HepG2 (cell line): Measurements from ENCODE around the gene EHBP1. TPM values are rescaled to one million over a fixed set of nuclear protein-coding genes. Genes with fewer than 3 reads are reported as not detected.
A peak's percentile ranks its signal among the peaks of the same experiment; 100 is the strongest.

Experiments used
- ATAC-seq: fragments of 200-7000 bp; cut with Tn5 transposase; 3 replicates; pipeline ENCODE4 v1.9.1; 2020; ENCODE audit warnings: mild to moderate bottlenecking, moderate library complexity
- BruUV-seq: library from RNA; stranded (reverse); fragments of 400-500 nt; replicated peaks from 2 replicates; lab custom pipeline; 2021; lab: Mats Ljungman, UMichigan
- CTCF ChIA-PET: fragments of 300-600 bp; formaldehyde crosslinking; extraction: SDS; loops from one replicate; lab custom pipeline; 2021; ENCODE audit warnings: low total read pairs, inconsistent platforms, low intra/inter-chr PET ratio; lab: Yijun Ruan, JAX
- POLR2A ChIA-PET: fragments of 350-600 bp; sonication (Branson Sonifier 250); formaldehyde crosslinking; loops from one replicate; lab custom pipeline; 2020; ENCODE audit warnings: antibody characterized with exemption, inconsistent platforms; lab: Yijun Ruan, JAX
- DNase-seq: peaks from one replicate; pipeline ENCODE4 v3.0.0-alpha.2; 2015; ENCODE audit warnings: low spot score
- FAIRE-seq: peaks from 3 replicates; lab custom pipeline; 2011; peaks lifted over from hg19 to GRCh38; lab: Jason Lieb, UNC
- H2AFZ ChIP-seq: one replicate; pipeline ENCODE4 v1.6.1; 2011; ENCODE audit warnings: low read length, inconsistent platforms
- H3K27ac ChIP-seq: fragments of 300-600 bp; 3 replicates; pipeline ENCODE4 v1.8.0; 2011; ENCODE audit warnings: mixed run types, mild to moderate bottlenecking, mixed read lengths, low read length, inconsistent platforms; ENCODE audit not compliant: insufficient read depth; ENCODE audit errors: extremely low read length
- H3K27me3 ChIP-seq, 2 experiments: fragments of 200-600 bp in 1 of 2; 2 replicates in 1 of 2; 3 replicates in 1 of 2; pipeline versions ENCODE4 v1.6.0 to v1.8.0; 2011; ENCODE audit warnings: low read length in 2 of 2, mild to moderate bottlenecking in 2 of 2, moderate library complexity in 2 of 2, inconsistent platforms in 1 of 2; ENCODE audit not compliant: insufficient read depth in 2 of 2, control insufficient read depth in 1 of 2
- H3K36me3 ChIP-seq, 2 experiments: fragments of 200-600 bp in 1 of 2; replicated peaks in 1 of 2; 2 replicates in 1 of 2; 3 replicates in 1 of 2; pipeline versions ENCODE4 v1.5.1 to v1.8.0; 2011; ENCODE audit warnings: low read length in 2 of 2, inconsistent platforms in 1 of 2; ENCODE audit not compliant: insufficient read depth in 2 of 2, control insufficient read depth in 1 of 2
- H3K4me1 ChIP-seq: 2 replicates; pipeline ENCODE4 v1.5.1; 2012; ENCODE audit warnings: low read length, inconsistent platforms; ENCODE audit not compliant: insufficient read depth
- H3K4me2 ChIP-seq: 2 replicates; pipeline ENCODE4 v1.6.0; 2011; ENCODE audit warnings: low read depth, low read length, inconsistent platforms
- H3K4me3 ChIP-seq, 3 experiments: fragments of 200-600 bp in 1 of 3; sonication (generic), shearing (Covaris generic) in 1 of 3; replicated peaks in 1 of 3; 2 replicates each; pipeline ENCODE4 v1.5.1; 2011 to 2016; ENCODE audit warnings: low read length in 3 of 3, inconsistent platforms in 2 of 3, low read depth in 2 of 3, mild to moderate bottlenecking in 2 of 3, control low read depth in 1 of 3, mixed read lengths in 1 of 3; ENCODE audit not compliant: insufficient read depth in 1 of 3
- H3K79me2 ChIP-seq: one replicate; pipeline ENCODE4 v1.6.1; 2011; ENCODE audit warnings: low read length, inconsistent platforms; ENCODE audit not compliant: insufficient read depth
- H3K9ac ChIP-seq: 2 replicates; pipeline ENCODE4 v1.6.0; 2011; ENCODE audit warnings: mild to moderate bottlenecking, low read depth, low read length, inconsistent platforms; ENCODE audit not compliant: insufficient read depth
- H3K9me3 ChIP-seq: 2 replicates; pipeline ENCODE4 v1.5.1; 2012; ENCODE audit warnings: mild to moderate bottlenecking, low read length
- H4K20me1 ChIP-seq: 2 replicates; pipeline ENCODE4 v1.6.0; 2011; ENCODE audit warnings: inconsistent platforms, mild to moderate bottlenecking, low read length, moderate library complexity; ENCODE audit not compliant: insufficient read depth
- ATF1 ChIP-seq: IDR thresholded peaks from 2 replicates; pipeline ENCODE4 v1.6.1; 2016; ENCODE audit warnings: mild to moderate bottlenecking, control low read depth
- DR1 ChIP-seq: sonication (generic); formaldehyde crosslinking; IDR thresholded peaks from 2 replicates; pipeline ENCODE4 v1.8.0; 2021; ENCODE audit warnings: mild to moderate bottlenecking, missing genetic modification reagents, inconsistent platforms
- HNF4A ChIP-seq: sonication (generic); formaldehyde crosslinking; IDR thresholded peaks from 2 replicates; pipeline ENCODE4 v1.4.0; 2020; ENCODE audit warnings: missing genetic modification reagents
- MIXL1 ChIP-seq: IDR thresholded peaks from 2 replicates; pipeline ENCODE4 v1.6.1; 2016
- MTF2 ChIP-seq: sonication (generic); formaldehyde crosslinking; IDR thresholded peaks from 2 replicates; pipeline ENCODE4 v1.5.0; 2020; ENCODE audit warnings: missing genetic modification reagents, borderline replicate concordance
- YEATS4 ChIP-seq: sonication (generic); formaldehyde crosslinking; IDR thresholded peaks from 2 replicates; pipeline ENCODE4 v1.4.0; 2020; ENCODE audit warnings: missing genetic modification reagents, borderline replicate concordance
- ZFP90 ChIP-seq: sonication (generic); formaldehyde crosslinking; IDR thresholded peaks from 2 replicates; pipeline ENCODE4 v1.8.0; 2022; ENCODE audit warnings: missing genetic modification reagents, mild to moderate bottlenecking, inconsistent platforms, borderline replicate concordance
- ZMYM4 ChIP-seq: sonication (generic); formaldehyde crosslinking; IDR thresholded peaks from 2 replicates; pipeline ENCODE4 v1.8.1; 2023; ENCODE audit warnings: mild to moderate bottlenecking, missing genetic modification reagents
- ZSCAN12 ChIP-seq: sonication (generic); formaldehyde crosslinking; IDR thresholded peaks from 2 replicates; pipeline ENCODE4 v1.9.0; 2021; ENCODE audit warnings: mild to moderate bottlenecking, missing genetic modification reagents
- WGBS: methylation state at CpG from one replicate; pipeline ENCODE4 v1.1.6; 2017; ENCODE audit warnings: low lambda C conversion rate; 5-methylcytosine and 5-hydroxymethylcytosine counted together
- in situ Hi-C: cut with HindIII; loops from 2 replicates; pipeline ENCODE4 v1.10.0; 2017; ENCODE audit warnings: low pct_unique_long_range_greater_than_20kb; ENCODE audit not compliant: extremely low pct_ligation_motif_present
- intact Hi-C: fragments of 100-400 bp; cut with micrococcal nuclease; formaldehyde crosslinking; loops from one replicate; pipeline ENCODE4 v1.10.0; 2022; ENCODE audit not compliant: unreplicated experiment
- polyA plus RNA-seq, 8 experiments: library from polyadenylated mRNA; depleted of rRNA in 3 of 8; stranded (reverse) in 7 of 8; unstranded in 1 of 8; fragments of >200 nt; fragmentation: Illumina TruSeq in 4 of 8; extraction: Trizol in 4 of 8; gene quantifications; 2 replicates each; pipeline versions ENCODE4 v1.2.1 to v1.2.3, GENCODE V29; 2011 to 2016; ENCODE audit warnings: low read depth in 4 of 8, missing spikeins in 1 of 8, mixed read lengths in 1 of 8; ENCODE audit not compliant: insufficient read depth in 1 of 8
- total RNA-seq, 5 experiments: library from RNA; depleted of rRNA; stranded (reverse); fragments of >200 nt; fragmentation: Illumina TruSeq; extraction: Trizol; gene quantifications; 2 replicates each; pipeline ENCODE4 v1.2.3, GENCODE V29; 2016; ENCODE audit warnings: low read depth in 1 of 5
- TF ChIP-seq, protein P1 (sequence below): sonication (generic); formaldehyde crosslinking; IDR thresholded peaks from 2 replicates; pipeline ENCODE4 v1.5.1; 2020; ENCODE audit warnings: mild to moderate bottlenecking, missing genetic modification reagents
- TF ChIP-seq, protein P2 (sequence below): sonication (generic); formaldehyde crosslinking; IDR thresholded peaks from 2 replicates; pipeline ENCODE4 v1.4.0; 2020; ENCODE audit warnings: missing genetic modification reagents

Gene EHBP1
- total and polyA plus RNA-seq, 2 of the 13 experiments (the other 11 are each of a cell fraction or from before 2014, with no cell fraction given) = 93.5 to 146 TPM

DNA sequence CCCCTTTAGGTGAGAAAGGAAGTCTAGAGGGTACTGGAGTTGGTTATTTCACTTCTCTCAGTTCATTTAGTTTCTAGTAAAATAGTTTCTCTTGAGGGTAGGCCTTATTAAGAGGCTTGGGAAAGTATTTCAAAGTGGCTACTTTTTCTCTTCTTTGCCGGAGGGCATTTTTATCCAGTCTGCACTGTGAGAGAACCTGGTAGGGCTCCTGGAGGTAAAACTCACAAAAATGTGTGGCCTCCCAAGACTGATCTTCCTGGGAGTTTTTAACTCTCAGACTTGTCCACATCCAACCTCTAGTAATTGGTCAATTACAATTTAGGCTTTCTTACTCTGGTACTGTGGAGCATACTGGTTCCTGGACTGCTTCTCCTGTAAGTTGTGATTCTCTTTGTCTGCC, 28.0 kb downstream of the EHBP1 start:
- Histone ChIP-seq H3K9ac (no peak overlapping the region), H3K27ac (peak overlapping the region; percentile 0), H3K9me3 (peaks cover 27% of the 10 kb centered on the region), H3K4me1 (peaks cover 78% of the 10 kb centered on the region), H3K27me3 (no peaks in the 10 kb centered on the region), H3K79me2 (peaks cover 96% of the 10 kb centered on the region), H3K4me3 (no peak overlapping the region), H3K36me3 (peaks cover 9 to 41% of the 10 kb centered on the region in 2 experiments), H2AFZ (no peak overlapping the region), H4K20me1 (peaks cover 81% of the 10 kb centered on the region), H3K4me2 (peak overlapping the region; percentile 16; the same call in 1 of the 2 replicates)
- no peak for DNase-seq
- FAIRE-seq = no peak
- 0 out of 2 replicates have a peak, but pooled peaks have one; percentile 16 for TF ChIP-seq MIXL1 (CRISPR knock-in tag)
- TF ChIP-seq ZFP90 (CRISPR knock-in tag) = no peak
- TF ChIP-seq YEATS4 (CRISPR knock-in tag) = peak; percentile 36; the same call in 1 of the 2 replicates
- no peak for TF ChIP-seq ZSCAN12 (CRISPR knock-in tag)
- 0 out of 2 replicates have a peak, but pooled peaks have one; percentile 0 for TF ChIP-seq ATF1 (CRISPR knock-in tag)
- in situ Hi-C loops (no loop called here), intact Hi-C loops (no loop called here)
- POLR2A ChIA-PET = no interaction called here
- CTCF ChIA-PET = no interaction called here
- 89% methylated on average over 1 of the region's 1 CpG for WGBS
- no TSS peak for BruUV-seq
- peak; percentile 32; the same call in 1 of the 3 replicates for ATAC-seq

DNA sequence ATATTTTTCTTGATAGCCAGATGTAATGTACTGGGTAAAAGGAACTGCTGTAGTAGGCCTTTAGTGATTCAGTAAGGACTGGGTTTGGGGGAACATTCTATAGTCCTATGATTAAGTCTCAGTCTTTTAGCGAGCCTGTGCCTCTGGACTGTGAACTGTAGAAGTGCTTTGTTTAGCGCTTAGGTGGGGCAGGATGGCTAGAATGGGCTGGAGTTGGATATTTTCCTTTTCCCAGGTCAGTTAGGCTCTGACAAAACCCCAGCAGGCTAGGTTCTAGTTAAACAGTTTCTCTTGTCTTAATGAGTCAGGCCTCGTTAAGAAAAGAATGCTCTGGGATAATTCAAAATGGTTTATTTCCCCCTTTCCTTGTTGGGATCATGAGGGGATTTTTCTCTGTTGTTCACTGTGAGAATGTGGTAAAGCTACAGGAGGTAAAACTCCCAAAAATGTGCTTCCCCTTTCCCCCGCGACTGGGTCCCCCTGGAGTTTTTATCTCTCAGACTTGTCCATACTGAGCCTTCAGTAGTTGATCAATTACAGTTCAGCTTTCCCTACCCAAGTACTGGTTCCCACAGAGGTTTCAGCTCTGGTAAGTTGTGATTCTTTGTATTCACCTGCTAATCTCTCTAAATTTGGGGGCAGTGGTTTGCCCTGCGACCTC, 31.5 kb downstream of the EHBP1 start:
- Histone ChIP-seq H3K4me1 (peaks cover 96% of the 10 kb centered on the region), H3K36me3 (peaks cover 5 to 21% of the 10 kb centered on the region in 2 experiments), H3K4me3 (no peak overlapping the region), H3K27ac (peak overlapping the region; percentile 25), H3K4me2 (peak overlapping the region; percentile 39), H3K9me3 (peaks cover 3% of the 10 kb centered on the region; the same call in 1 of the 2 replicates), H3K27me3 (no peaks in the 10 kb centered on the region), H2AFZ (no peak overlapping the region), H3K9ac (no peak overlapping the region), H3K79me2 (peaks cover 100% of the 10 kb centered on the region), H4K20me1 (peaks cover 98% of the 10 kb centered on the region)
- BruUV-seq = no TSS peak
- in situ Hi-C loops = no loop called here
- ChIA-PET CTCF (no interaction called here), POLR2A (interaction anchor here (1.0 kb wide), 1 partner anchor 8 kb away, joined by 3 read pairs; no protein-coding TSS in a partner anchor)
- FAIRE-seq = no peak
- ATAC-seq = peak; percentile 83
- 75% methylated on average over 6 of the region's 6 CpGs for whole genome bisulfite sequencing
- DNase-seq = peak; percentile 51
- intact Hi-C loops = no loop called here
- TF ChIP-seq HNF4A (CRISPR knock-in tag) (peak; percentile 58; the same call in 1 of the 2 replicates), MTF2 (no peak), DR1 (CRISPR knock-in tag) (no peak), ZMYM4 (peak; percentile 58; the same call in 1 of the 2 replicates)
- TF ChIP-seq, protein P1, sequence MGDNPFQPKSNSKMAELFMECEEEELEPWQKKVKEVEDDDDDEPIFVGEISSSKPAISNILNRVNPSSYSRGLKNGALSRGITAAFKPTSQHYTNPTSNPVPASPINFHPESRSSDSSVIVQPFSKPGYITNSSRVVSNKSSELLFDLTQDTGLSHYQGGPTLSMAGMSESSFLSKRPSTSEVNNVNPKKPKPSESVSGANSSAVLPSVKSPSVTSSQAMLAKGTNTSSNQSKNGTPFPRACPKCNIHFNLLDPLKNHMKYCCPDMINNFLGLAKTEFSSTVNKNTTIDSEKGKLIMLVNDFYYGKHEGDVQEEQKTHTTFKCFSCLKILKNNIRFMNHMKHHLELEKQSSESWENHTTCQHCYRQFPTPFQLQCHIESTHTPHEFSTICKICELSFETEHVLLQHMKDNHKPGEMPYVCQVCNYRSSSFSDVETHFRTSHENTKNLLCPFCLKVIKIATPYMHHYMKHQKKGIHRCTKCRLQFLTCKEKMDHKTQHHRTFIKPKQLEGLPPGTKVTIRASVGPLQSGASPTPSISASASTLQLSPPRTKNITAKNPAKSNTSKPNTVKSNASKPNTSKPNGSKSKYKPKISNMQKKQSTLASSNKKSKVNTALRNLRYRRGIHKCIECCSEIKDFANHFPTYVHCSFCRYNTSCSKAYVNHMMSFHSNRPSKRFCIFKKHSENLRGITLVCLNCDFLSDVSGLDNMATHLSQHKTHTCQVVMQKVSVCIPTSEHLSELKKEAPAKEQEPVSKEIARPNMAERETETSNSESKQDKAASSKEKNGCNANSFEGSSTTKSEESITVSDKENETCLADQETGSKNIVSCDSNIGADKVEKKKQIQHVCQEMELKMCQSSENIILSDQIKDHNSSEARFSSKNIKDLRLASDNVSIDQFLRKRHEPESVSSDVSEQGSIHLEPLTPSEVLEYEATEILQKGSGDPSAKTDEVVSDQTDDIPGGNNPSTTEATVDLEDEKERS = no peak
- TF ChIP-seq, protein P2, sequence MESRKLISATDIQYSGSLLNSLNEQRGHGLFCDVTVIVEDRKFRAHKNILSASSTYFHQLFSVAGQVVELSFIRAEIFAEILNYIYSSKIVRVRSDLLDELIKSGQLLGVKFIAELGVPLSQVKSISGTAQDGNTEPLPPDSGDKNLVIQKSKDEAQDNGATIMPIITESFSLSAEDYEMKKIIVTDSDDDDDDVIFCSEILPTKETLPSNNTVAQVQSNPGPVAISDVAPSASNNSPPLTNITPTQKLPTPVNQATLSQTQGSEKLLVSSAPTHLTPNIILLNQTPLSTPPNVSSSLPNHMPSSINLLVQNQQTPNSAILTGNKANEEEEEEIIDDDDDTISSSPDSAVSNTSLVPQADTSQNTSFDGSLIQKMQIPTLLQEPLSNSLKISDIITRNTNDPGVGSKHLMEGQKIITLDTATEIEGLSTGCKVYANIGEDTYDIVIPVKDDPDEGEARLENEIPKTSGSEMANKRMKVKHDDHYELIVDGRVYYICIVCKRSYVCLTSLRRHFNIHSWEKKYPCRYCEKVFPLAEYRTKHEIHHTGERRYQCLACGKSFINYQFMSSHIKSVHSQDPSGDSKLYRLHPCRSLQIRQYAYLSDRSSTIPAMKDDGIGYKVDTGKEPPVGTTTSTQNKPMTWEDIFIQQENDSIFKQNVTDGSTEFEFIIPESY = peak; percentile 92
